ENCODE results near the gene DOK6.
"Not testable (repeated sequence)": the region's sequence is repeated elsewhere in the genome, so short reads cannot be mapped to it uniquely, and the experiment has no call there.

DOK6 gene

GRCh38 chr18:69830189-69830588 is 429.5 kb downstream of the DOK6 start:
- no peak for DNase-seq

GRCh38 chr18:69834980-69835379 is 434.3 kb downstream of the DOK6 start:
- DNase-seq = not testable (repeated sequence)

- DNase-seq = no peak
These were observed 437.3 kb downstream of the DOK6 start for GRCh38 chr18:69838003-69838402.

GRCh38 chr18:69838620-69839411 is 438.1 kb downstream of the DOK6 start:
- peak; percentile 9 for DNase-seq

- no peak for DNase-seq
These were observed 438.8 kb downstream of the DOK6 start for GRCh38 chr18:69839497-69839896.

GRCh38 chr18:69840001-69840400 is 439.3 kb downstream of the DOK6 start:
- DNase-seq = no peak

GRCh38 chr18:69840445-69840844 is 439.8 kb downstream of the DOK6 start:
- peak; percentile 22 for DNase-seq

- DNase-seq = no peak
These were observed 440.4 kb downstream of the DOK6 start for GRCh38 chr18:69841117-69841516.

- no peak for DNase-seq
These were observed 442.3 kb downstream of the DOK6 start for GRCh38 chr18:69843015-69843414.

GRCh38 chr18:69844656-69845055 is 444.0 kb downstream of the DOK6 start:
- no peak for DNase-seq

- peak; percentile 6 for DNase-seq
These were observed 445.2 kb downstream of the DOK6 start for GRCh38 chr18:69845593-69846506.

GRCh38 chr18:69853051-69853450 is 452.4 kb downstream of the DOK6 start:
- DNase-seq = no peak

GRCh38 chr18:69854455-69854854 is 453.8 kb downstream of the DOK6 start:
- DNase-seq = no peak

- DNase-seq = no peak
These were observed 458.2 kb downstream of the DOK6 start for GRCh38 chr18:69858897-69859296.

GRCh38 chr18:69864802-69865201 is 464.1 kb downstream of the DOK6 start:
- not testable (repeated sequence) for DNase-seq

GRCh38 chr18:69865776-69866175 is 465.1 kb downstream of the DOK6 start:
- DNase-seq = peak; percentile 20

- no peak for DNase-seq
These were observed 465.5 kb downstream of the DOK6 start for GRCh38 chr18:69866212-69866611.

GRCh38 chr18:69870736-69871135 is 470.0 kb downstream of the DOK6 start:
- DNase-seq = no peak

GRCh38 chr18:69871363-69871762 is 470.7 kb downstream of the DOK6 start:
- no peak for DNase-seq

GRCh38 chr18:69872661-69873060 is 472.0 kb downstream of the DOK6 start:
- DNase-seq = no peak

GRCh38 chr18:69874058-69874457 is 473.4 kb downstream of the DOK6 start:
- DNase-seq = peak; percentile 29

- DNase-seq = no peak
These were observed 475.8 kb downstream of the DOK6 start for GRCh38 chr18:69876490-69876889.

GRCh38 chr18:69878213-69878933 is 477.7 kb downstream of the DOK6 start:
- no peak for DNase-seq
